Transverse colon (tissue), 4 donors: Measurements from ENCODE around the gene PDILT.
A peak's percentile ranks its signal among the peaks of the same experiment; 100 is the strongest.

Experiments
- EP300 ChIP-seq: sonication (generic); formaldehyde crosslinking; IDR thresholded peaks from one replicate; pipeline ENCODE4 v1.6.1; 2017; ENCODE audit warnings: antibody characterized with exemption, low read depth
- POLR2A ChIP-seq: fragments of 450-650 bp; IDR thresholded peaks from one replicate; pipeline ENCODE4 v1.6.1; 2016; ENCODE audit warnings: antibody characterized with exemption, mild to moderate bottlenecking, moderate library complexity
- POLR2AphosphoS5 ChIP-seq, 3 donors: sonication (generic); formaldehyde crosslinking; IDR thresholded peaks; one replicate each; pipeline ENCODE4 v1.6.1; 2016; ENCODE audit warnings: antibody characterized with exemption in 3 of 3
- TF ChIP-seq, protein P1 (sequence below), 5 experiments: fragments of 200-600 bp in 3 of 5; fragments of 450-650 bp in 2 of 5; sonication (generic) in 3 of 5; IDR thresholded peaks; 1 replicate in 2 of 5; 2 replicates in 3 of 5; pipeline ENCODE4 v1.5.1; 2016 to 2017; ENCODE audit warnings: antibody characterized with exemption in 5 of 5, inconsistent platforms in 3 of 5, mild to moderate bottlenecking in 2 of 5, moderate library complexity in 1 of 5

GRCh38 chr16:20385844-20386832, 18.4 kb downstream of the PDILT start:
- TF ChIP-seq, protein P1, sequence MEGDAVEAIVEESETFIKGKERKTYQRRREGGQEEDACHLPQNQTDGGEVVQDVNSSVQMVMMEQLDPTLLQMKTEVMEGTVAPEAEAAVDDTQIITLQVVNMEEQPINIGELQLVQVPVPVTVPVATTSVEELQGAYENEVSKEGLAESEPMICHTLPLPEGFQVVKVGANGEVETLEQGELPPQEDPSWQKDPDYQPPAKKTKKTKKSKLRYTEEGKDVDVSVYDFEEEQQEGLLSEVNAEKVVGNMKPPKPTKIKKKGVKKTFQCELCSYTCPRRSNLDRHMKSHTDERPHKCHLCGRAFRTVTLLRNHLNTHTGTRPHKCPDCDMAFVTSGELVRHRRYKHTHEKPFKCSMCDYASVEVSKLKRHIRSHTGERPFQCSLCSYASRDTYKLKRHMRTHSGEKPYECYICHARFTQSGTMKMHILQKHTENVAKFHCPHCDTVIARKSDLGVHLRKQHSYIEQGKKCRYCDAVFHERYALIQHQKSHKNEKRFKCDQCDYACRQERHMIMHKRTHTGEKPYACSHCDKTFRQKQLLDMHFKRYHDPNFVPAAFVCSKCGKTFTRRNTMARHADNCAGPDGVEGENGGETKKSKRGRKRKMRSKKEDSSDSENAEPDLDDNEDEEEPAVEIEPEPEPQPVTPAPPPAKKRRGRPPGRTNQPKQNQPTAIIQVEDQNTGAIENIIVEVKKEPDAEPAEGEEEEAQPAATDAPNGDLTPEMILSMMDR (IDR thresholded peaks at IDR 0.05): peak; percentile 63 to 88 (median 84)
- TF ChIP-seq POLR2AphosphoS5 (IDR thresholded peaks at IDR 0.05) (no peak), POLR2A (no peak), EP300 (no peak)
